AG09319 (cell line): ENCODE data around the gene BMAL1.

Experiments
- DNase-seq: peaks from one replicate; pipeline ENCODE4 v3.0.0-alpha.2; 2010; ENCODE audit warnings: low read depth; ENCODE audit errors: extremely low read depth
- TF ChIP-seq, protein P1 (sequence below): IDR thresholded peaks from 2 replicates; pipeline ENCODE4 v1.5.1; 2011; ENCODE audit warnings: low read depth, mild to moderate bottlenecking, inconsistent platforms, low read length, moderate library complexity

BMAL1 gene

DNA sequence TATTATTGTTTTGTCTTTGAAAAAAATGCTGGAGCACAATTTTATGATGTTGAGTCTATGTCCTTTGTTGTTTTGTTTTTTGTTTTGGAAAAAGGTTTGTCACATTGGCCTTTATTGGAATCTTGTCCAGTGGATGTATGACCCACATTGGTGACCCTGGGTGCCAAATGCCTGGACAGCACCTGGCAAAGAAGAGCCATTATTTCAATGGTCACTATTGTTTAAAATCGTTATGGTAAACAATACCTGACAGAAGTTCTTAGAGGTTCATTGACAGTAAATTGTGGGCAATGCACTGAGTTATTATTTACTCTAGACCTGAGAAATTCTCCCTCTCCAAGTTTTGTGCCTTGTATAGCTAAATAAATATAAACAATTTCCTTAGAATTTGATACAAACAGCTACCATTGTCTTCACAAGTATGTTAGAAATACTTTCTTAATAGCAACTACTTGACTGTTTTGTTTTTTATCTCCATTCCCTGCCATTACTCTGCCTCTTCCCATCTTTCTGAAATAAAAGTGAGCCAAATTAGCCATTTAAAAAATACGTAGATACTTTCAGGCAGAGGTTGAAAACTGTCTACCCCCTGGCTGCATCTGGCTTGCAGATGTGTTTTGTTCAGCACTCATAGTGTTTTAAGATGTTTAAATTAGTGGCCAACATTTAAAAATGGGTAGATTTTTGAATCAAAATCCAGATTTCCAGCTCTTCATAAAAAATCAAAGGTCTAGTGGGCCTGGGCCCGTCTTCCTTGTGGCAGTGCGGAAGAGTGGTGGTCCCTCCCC, 39.9 kb downstream of the BMAL1 start:
- TF ChIP-seq, protein P1, sequence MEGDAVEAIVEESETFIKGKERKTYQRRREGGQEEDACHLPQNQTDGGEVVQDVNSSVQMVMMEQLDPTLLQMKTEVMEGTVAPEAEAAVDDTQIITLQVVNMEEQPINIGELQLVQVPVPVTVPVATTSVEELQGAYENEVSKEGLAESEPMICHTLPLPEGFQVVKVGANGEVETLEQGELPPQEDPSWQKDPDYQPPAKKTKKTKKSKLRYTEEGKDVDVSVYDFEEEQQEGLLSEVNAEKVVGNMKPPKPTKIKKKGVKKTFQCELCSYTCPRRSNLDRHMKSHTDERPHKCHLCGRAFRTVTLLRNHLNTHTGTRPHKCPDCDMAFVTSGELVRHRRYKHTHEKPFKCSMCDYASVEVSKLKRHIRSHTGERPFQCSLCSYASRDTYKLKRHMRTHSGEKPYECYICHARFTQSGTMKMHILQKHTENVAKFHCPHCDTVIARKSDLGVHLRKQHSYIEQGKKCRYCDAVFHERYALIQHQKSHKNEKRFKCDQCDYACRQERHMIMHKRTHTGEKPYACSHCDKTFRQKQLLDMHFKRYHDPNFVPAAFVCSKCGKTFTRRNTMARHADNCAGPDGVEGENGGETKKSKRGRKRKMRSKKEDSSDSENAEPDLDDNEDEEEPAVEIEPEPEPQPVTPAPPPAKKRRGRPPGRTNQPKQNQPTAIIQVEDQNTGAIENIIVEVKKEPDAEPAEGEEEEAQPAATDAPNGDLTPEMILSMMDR: no peak
- DNase-seq: no peak

DNA sequence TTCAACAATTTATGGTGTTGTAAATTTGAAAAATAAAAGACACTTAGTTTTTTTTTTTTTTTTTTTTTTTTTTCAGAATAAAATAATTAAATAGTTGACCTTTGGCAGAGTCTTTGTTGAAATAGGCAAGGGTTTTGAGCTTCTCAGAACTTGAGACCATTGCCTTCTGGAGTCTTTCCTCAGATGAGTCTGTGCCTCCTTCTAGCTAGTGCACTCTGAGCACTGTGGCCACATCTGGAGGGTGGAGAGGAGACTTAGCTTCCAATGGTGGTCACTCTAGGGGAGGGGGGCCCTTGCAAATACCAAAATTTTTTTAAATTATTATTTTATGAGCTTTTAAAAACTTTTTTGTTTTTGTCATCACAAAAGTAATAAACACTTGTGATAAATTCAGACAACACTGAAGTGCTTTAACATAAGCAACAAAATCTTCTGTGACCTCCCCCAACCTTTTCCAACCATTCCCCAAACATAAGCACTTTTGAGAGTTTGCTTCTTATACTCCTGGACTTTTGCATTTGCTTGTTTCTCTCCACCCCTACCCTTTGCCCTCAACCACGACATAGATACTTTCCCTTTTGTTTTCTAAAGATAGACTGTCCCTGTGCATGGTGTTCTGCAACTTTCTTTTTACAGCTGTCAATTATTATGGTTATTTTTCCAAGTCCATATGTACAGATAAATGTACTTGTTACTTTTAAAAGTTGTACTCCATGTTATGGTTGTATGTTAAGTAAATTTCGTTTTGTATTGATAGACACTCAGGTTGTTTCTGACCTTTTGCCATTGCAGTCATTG, 41.1 kb downstream of the BMAL1 start:
- TF ChIP-seq, protein P1: no peak
- no peak for DNase-seq

DNA sequence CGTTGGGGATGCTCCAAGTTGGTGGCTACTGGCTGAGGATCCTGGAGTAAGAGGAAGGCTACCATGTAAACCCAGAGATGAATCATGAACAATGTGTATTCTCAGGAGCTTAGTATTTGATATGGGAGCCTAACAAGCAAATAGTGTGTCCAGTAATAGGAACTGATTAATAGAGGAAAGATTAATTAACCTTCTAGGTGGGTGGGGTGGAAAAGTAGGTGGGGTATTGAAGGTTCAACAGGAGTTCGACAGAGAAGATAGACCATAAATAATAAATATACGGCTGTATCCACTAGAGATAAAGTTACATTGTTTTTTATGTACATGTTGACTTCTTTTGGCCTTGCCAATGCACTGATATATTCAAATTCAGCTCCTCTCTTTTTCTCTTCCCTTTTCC, 43.1 kb downstream of the BMAL1 start:
- TF ChIP-seq, protein P1: no peak
- no peak for DNase-seq

DNA sequence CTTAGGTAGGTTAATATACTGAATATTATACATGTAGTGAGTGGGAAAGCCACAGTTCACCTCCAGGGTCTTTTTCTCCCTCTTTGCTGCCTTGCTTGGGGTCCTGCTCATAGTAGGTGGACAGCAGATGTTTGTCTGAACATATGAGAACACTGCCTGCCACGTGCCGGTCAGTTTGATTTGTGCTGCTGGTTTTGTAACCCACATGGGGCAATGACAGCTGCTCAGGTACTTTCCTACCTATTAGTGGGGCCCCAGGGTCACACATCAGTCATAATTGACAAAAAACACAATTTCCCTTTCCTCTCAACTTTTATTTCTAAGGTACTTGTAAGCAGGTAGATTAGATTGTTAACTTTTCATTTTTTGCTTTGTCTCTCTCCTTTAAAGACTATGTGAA, 43.8 kb downstream of the BMAL1 start:
- no peak for DNase-seq
- TF ChIP-seq, protein P1: no peak

DNA sequence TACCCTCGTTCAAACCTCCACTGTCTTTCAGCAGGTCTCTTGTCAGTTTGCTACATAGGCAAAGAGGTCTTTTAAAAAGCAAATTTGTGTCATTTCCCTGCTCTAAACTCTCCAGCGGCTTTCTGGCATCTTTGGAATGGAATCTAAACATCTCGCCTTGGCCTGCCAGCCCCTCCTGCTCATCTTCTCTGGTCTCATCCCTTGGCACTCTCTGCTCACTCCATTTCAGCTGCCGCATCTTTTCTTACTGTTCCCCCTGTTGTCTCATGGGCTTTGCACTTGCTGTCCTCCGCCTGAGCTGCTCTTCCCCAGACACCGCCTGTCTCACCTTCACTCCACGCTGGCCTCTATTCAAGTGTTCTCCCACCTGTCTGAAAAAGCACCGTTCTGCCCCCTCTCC, 46.6 kb downstream of the BMAL1 start:
- TF ChIP-seq, protein P1: no peak
- DNase-seq: no peak

DNA sequence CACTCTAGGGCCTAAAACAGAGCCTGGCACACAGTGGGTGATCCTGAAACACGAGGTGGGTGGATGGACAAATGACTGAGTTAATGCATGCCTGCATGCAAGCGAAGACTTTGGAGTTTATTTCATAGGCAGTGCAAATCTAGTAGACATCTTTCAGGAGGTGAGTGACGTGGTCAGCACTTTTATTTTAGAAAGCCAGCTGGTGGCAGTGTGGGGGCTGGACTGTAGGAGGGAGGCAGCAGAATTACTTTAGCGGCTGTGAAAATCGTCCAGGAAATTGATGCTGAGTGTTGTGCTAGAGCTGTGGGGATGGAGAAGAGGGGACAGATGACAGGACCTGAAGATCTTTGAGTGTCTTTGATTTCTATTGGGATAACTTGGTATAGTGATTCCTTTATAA, 47.1 kb downstream of the BMAL1 start:
- TF ChIP-seq, protein P1: no peak

DNA sequence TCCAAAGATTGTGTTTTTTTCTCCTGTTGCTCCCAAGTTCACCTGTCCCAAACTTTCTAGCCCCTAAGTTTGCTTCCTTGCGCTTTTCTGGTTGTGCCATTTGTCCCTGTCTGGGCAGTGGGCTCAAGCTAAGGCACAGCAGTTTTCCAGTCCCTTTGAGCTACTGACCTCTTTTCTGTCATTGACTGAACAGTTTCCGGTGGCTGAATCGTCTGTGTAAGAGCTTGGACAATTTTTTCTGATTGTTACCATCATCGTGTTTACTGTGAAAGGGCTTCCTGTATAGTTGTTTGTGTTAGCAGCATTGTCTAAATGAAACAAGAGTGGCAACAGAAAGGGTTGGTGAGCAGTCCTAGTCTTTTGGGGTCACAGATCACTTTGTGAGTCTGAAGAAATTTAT, 49.8 kb downstream of the BMAL1 start:
- no peak for DNase-seq
- TF ChIP-seq, protein P1: no peak

More for the DNA sequence above, 47.1 kb downstream of the BMAL1 start:
- no peak for DNase-seq
